Endothelial cell (in vitro differentiated cells): ENCODE data around the gene NOS1AP. TPM values are rescaled to one million over a fixed set of nuclear protein-coding genes. Genes with fewer than 3 reads are reported as not detected.

ENCODE experiments used
- DNase-seq: peaks from one replicate; pipeline ENCODE4 v3.0.0; 2021; ENCODE audit warnings: low spot score
- H3K27ac Mint-ChIP-seq: one replicate; pipeline ENCODE4 v1.8.0; 2021; ENCODE audit warnings: mixed read lengths, inconsistent platforms; ENCODE audit not compliant: unreplicated experiment
- H3K27me3 Mint-ChIP-seq: one replicate; pipeline ENCODE4 v1.8.0; 2021; ENCODE audit warnings: mild to moderate bottlenecking, moderate library complexity, mixed read lengths, inconsistent platforms; ENCODE audit not compliant: unreplicated experiment
- H3K36me3 Mint-ChIP-seq: one replicate; pipeline ENCODE4 v1.8.0; 2021; ENCODE audit warnings: mild to moderate bottlenecking, low read depth, mixed read lengths, inconsistent platforms; ENCODE audit not compliant: unreplicated experiment
- H3K4me1 Mint-ChIP-seq: one replicate; pipeline ENCODE4 v1.8.0; 2021; ENCODE audit warnings: mild to moderate bottlenecking, mixed read lengths, inconsistent platforms; ENCODE audit not compliant: unreplicated experiment
- H3K4me3 Mint-ChIP-seq: one replicate; pipeline ENCODE4 v1.8.0; 2021; ENCODE audit warnings: mild to moderate bottlenecking, mixed read lengths, inconsistent platforms; ENCODE audit not compliant: unreplicated experiment
- H3K9me3 Mint-ChIP-seq: one replicate; pipeline ENCODE4 v1.8.0; 2021; ENCODE audit warnings: mixed read lengths, inconsistent platforms; ENCODE audit not compliant: unreplicated experiment
- total RNA-seq: library from RNA; stranded (reverse); fragmentation: NEBNext Ultra II Directional; extraction: Animal tissue kit (Norgen Biotek cat#: 25700); gene quantifications from one replicate; pipeline ENCODE4 v1.2.1, GENCODE V29; 2021; ENCODE audit not compliant: unreplicated experiment
- TF ChIP-seq, protein P1 (sequence below): fragments of 200-600 bp; sonication (generic); IDR thresholded peaks from one replicate; pipeline ENCODE4 v1.5.0; 2021; ENCODE audit warnings: antibody characterized with exemption; ENCODE audit not compliant: unreplicated experiment

Gene NOS1AP
- total RNA-seq, 1 donor from 2014 or later, result 19.8 TPM

DNA sequence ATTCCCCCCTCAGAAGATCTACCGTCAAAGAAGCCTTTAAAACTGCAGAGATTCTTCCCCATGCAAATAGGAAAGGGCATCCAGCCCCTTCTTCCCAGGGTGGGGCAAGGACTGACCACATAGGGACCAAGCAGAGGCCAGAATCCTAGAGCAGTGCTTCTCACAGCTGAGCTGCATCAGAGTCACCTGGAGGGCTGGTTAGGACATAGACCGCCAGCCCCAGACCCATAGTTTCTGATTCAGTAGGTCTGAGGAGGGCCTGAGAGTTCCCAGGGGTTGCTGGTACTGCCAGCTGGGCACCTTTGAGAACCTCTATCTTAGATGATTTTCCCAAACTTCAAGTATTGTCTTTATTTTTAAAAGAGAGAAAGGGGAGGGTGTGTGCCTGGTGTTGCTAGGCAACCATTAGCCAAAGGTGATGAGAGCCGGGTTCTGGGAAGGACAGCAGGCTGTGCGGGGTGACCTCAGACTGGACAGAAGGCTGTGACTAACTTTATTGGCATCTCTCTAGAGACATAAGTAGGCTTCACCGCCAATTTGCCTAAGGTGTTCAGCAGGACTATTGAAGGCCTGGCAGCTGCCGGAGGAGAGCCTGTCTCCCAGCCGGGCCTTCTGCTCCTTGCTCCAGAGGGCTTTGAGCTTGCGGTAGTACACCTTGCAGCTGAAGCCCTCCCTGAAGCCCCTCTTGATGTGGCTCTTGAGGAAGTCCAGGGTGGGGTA lies 304.2 kb downstream of the NOS1AP start:
- Mint-ChIP-seq H3K4me1 (peaks cover 7% of the 10 kb centered on the region), H3K27ac (no peak overlapping the region), H3K36me3 (peaks cover 24% of the 10 kb centered on the region), H3K9me3 (no peaks in the 10 kb centered on the region), H3K27me3 (peaks cover 16% of the 10 kb centered on the region), H3K4me3 (no peak overlapping the region)
- TF ChIP-seq, protein P1, sequence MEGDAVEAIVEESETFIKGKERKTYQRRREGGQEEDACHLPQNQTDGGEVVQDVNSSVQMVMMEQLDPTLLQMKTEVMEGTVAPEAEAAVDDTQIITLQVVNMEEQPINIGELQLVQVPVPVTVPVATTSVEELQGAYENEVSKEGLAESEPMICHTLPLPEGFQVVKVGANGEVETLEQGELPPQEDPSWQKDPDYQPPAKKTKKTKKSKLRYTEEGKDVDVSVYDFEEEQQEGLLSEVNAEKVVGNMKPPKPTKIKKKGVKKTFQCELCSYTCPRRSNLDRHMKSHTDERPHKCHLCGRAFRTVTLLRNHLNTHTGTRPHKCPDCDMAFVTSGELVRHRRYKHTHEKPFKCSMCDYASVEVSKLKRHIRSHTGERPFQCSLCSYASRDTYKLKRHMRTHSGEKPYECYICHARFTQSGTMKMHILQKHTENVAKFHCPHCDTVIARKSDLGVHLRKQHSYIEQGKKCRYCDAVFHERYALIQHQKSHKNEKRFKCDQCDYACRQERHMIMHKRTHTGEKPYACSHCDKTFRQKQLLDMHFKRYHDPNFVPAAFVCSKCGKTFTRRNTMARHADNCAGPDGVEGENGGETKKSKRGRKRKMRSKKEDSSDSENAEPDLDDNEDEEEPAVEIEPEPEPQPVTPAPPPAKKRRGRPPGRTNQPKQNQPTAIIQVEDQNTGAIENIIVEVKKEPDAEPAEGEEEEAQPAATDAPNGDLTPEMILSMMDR, result no peak
- DNase-seq, result no peak

DNA sequence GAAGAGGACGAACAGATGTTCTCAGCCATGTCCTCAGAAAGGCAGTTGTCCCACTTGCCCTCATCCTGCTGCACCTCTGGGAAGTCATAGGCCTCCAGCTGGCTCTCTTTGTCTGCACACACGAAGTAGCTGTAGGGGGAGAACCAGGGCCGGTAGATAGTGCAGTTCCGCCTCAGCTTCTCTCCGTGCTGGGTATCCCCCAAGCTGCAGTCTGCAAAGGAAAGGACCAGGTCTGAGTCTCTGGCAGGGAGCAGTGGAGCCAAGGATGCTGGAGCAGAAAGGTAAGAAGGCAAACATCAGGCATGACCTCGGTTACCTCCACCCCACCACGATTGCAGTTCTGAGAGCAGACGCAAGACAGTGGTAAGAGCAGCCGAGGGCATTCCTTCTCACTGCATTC lies 304.9 kb downstream of the NOS1AP start:
- DNase-seq, result no peak
- no peak overlapping the region for H3K27ac Mint-ChIP-seq
- TF ChIP-seq, protein P1, result no peak
- no peak overlapping the region for H3K4me3 Mint-ChIP-seq
- no peaks in the 10 kb centered on the region for H3K9me3 Mint-ChIP-seq
- peaks cover 17% of the 10 kb centered on the region for H3K27me3 Mint-ChIP-seq
- peaks cover 7% of the 10 kb centered on the region for H3K4me1 Mint-ChIP-seq
- peaks cover 24% of the 10 kb centered on the region for H3K36me3 Mint-ChIP-seq

DNA sequence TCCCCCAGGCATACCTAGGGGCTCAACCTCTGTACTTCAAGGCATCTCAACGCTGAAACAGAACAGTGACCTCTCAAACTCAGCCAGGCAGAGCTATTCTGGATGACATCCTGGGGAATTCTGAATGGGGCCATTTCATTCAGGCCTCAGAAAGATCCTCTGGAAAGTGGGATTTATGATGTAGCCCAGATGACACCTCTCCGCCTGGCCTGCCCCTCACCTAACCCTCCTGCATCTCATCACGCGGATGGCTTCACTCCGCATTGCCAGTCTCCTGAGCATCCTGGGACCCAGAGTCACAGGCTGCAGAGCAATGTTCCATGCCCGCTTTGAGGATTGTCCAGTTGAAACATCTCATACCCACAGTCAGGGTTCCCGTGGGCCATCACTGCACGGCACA lies 306.0 kb downstream of the NOS1AP start:
- peaks cover 7% of the 10 kb centered on the region for H3K4me1 Mint-ChIP-seq
- TF ChIP-seq, protein P1, result no peak
- H3K27ac Mint-ChIP-seq, result no peak overlapping the region
- no peak for DNase-seq
- peaks cover 24% of the 10 kb centered on the region for H3K36me3 Mint-ChIP-seq
- peaks cover 17% of the 10 kb centered on the region for H3K27me3 Mint-ChIP-seq
- no peak overlapping the region for H3K4me3 Mint-ChIP-seq
- no peaks in the 10 kb centered on the region for H3K9me3 Mint-ChIP-seq

DNA sequence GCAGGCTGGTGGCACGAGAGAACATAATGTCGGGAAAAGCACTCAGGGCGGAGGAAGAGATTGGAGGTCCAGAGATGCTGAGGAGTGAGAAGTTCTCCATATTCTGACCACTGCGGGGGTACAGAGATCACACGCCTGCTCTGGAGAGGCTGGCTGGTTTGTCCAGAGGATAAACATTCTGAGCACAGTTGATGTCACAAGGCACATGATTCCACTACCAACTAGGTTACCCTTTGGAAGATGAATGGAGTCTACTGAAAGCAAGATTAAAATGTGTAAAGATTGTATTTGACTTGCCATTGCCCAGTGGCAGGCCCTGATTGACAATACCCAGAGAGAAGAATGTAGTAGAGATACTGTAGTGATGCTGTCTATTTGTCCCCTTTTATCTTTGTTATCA lies 307.2 kb downstream of the NOS1AP start, which contains the start of gene SPATA46:
TSS of gene SPATA46 (minus strand) at position 164 of the 400 bp plus-strand sequence. CDS start at position 100, 64 bp downstream.
- Mint-ChIP-seq H3K36me3 (peaks cover 24% of the 10 kb centered on the region), H3K27me3 (peaks cover 16% of the 10 kb centered on the region), H3K4me3 (no peak within 1 kb of the TSS), H3K4me1 (peaks cover 7% of the 10 kb centered on the region), H3K27ac (peak within 1 kb of the TSS; percentile 1), H3K9me3 (no peaks in the 10 kb centered on the region)
- DNase-seq, result no peak
- TF ChIP-seq, protein P1, result no peak

DNA sequence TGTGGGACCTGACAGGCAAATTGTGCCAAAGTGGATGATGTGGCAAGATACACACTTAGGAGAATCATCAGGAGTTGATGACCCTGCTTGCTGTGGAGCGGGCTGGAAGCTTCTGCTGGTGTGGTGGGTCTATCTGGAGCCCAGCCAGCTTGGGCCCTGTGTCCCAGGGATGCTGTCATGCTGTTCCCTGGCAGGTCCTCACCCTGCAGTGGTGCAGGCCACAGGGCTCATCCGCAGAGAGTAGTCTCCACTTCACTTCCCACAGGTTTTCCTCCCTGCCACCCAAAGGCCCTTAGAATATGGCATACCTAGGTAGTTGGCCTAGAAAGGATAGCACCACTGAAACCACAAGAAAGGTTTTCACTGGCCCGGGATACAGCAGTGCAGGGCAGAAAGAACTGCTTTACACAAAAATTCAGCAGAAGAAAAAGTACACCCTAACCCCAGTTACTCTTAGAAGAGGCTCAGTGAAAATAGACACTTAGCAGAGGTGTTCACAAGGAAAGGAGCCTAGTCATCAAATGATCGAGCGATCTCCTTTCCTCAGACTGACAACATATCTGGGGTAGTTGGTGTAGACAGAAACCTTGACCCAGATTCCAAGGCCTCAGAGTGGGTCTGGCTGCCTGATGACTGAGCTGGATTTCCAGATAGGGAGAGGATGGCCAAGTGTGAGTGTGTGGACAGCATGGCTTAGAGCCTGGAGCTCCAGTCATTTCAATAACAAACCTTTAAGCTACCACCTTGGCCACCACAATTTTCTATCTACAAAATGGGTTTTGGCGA lies 310.8 kb downstream of the NOS1AP start:
- H3K36me3 Mint-ChIP-seq, result peaks cover 33% of the 10 kb centered on the region
- TF ChIP-seq, protein P1, result no peak
- no peak overlapping the region for H3K27ac Mint-ChIP-seq
- no peaks in the 10 kb centered on the region for H3K9me3 Mint-ChIP-seq
- H3K4me3 Mint-ChIP-seq, result no peak overlapping the region
- peaks cover 13% of the 10 kb centered on the region for H3K27me3 Mint-ChIP-seq
- H3K4me1 Mint-ChIP-seq, result peaks cover 22% of the 10 kb centered on the region
- no peak for DNase-seq
